Stimulated activated effector memory CD8-positive, alpha-beta T cell treated with anti-CD3 and anti-CD28 coated beads, Interleukin-12 subunit alpha, Interleukin-12 subunit beta, amount 100 ng/mL, for 72 hours (primary cell): ENCODE results near the gene FRMD4A.

Source experiments
- ATAC-seq: fragments of 150-1000 bp; cut with Tn5 transposase; 2 replicates; pipeline ENCODE4 v1.10.0; 2021
- DNase-seq, 2 donors: peaks; one replicate each; pipeline ENCODE4 v3.0.0; 2021 to 2022; ENCODE audit warnings: low spot score in 2 of 2
- H3K27ac Mint-ChIP-seq: one replicate; pipeline ENCODE4 v1.8.0; 2022; ENCODE audit warnings: mild to moderate bottlenecking, mixed read lengths
- H3K36me3 Mint-ChIP-seq: one replicate; pipeline ENCODE4 v1.8.0; 2022; ENCODE audit warnings: mild to moderate bottlenecking, mixed read lengths
- H3K4me1 Mint-ChIP-seq: one replicate; pipeline ENCODE4 v1.8.0; 2022; ENCODE audit warnings: mixed read lengths
- H3K4me3 Mint-ChIP-seq: one replicate; pipeline ENCODE4 v1.8.0; 2022; ENCODE audit warnings: mild to moderate bottlenecking, mixed read lengths
- H3K9me3 Mint-ChIP-seq: one replicate; pipeline ENCODE4 v1.8.0; 2022; ENCODE audit warnings: mixed read lengths

Gene FRMD4A

DNA sequence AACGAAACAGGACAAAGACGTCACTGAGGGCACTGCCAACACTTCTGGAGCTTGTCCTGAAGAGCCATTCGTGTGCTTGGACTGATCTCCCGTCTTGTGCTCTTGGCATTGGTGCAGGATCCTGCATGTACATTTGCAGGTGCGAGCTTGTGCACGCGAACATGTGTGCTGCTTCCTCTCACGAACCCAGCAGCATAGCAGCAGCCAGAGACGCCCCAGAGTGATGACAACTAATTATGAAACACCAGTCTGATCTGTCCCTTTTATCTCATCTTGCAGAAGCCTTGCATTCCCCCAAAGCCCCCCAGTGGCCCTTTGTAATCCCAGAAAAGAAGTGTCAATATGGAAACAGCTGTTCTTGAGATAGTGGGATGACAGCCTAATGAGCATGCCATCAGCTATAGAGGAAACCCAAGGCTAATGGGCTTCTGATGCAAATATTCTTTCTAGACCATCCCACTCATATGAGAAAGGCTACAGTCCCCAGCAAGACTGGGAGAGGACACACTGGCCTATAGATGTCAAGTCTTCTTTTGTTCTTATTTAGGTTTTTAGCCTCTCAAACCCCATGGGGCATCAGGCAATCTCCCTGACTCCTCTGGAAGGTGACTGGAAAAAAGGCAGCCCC is 310.6 kb downstream of the FRMD4A start:
- Mint-ChIP-seq H3K4me3 (no peak overlapping the region), H3K27ac (no peak overlapping the region), H3K9me3 (peaks cover 8% of the 10 kb centered on the region), H3K36me3 (no peaks in the 10 kb centered on the region), H3K4me1 (peaks cover 6% of the 10 kb centered on the region)
- ATAC-seq (no peak), DNase-seq (no peak)

DNA sequence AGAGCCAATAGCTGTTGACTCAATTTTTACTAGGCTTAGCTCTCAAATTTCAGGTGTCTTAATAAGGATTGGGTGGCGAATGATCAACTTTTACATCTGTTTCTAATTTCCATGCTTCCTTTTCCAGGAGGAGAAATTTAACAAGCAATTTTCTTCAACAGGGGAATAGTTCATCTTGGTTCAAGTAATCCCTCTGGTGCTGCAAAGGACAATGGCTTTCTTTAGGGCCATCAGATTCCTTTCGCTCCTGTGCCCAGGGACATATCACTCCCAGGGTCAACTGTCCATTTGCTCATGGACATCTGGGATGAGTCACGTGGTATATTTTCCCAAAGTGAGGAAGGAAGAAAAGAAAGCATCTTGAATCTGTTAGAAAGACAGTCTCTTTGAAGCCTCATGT is 313.3 kb downstream of the FRMD4A start:
- H3K36me3 Mint-ChIP-seq = no peaks in the 10 kb centered on the region
- H3K27ac Mint-ChIP-seq = no peak overlapping the region
- peaks cover 6% of the 10 kb centered on the region for H3K4me1 Mint-ChIP-seq
- peaks cover 8% of the 10 kb centered on the region for H3K9me3 Mint-ChIP-seq
- ATAC-seq = no peak
- DNase-seq = no peak
- no peak overlapping the region for H3K4me3 Mint-ChIP-seq

DNA sequence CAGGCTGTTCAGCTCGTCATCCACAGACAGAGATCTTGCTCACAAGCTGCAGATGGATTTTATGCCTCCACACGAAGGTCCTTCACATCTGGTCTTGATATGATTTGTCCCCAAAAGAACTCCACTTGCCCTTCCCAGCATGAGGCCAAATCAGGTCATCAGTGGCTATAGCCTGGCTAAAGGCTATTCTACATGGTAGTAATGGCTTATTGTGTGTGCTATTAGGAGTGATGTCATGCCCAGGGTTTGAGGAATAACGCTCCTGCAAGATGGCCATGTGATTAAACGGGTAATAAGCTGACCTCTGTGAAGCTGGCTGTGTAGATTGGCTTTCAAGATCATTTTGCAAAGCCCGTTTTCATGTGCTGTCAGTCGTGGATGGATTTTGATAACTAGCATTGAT is 313.8 kb downstream of the FRMD4A start:
- ATAC-seq = no peak
- Mint-ChIP-seq H3K4me1 (peaks cover 6% of the 10 kb centered on the region), H3K36me3 (no peaks in the 10 kb centered on the region), H3K9me3 (peaks cover 8% of the 10 kb centered on the region), H3K27ac (no peak overlapping the region), H3K4me3 (no peak overlapping the region)
- no peak for DNase-seq

DNA sequence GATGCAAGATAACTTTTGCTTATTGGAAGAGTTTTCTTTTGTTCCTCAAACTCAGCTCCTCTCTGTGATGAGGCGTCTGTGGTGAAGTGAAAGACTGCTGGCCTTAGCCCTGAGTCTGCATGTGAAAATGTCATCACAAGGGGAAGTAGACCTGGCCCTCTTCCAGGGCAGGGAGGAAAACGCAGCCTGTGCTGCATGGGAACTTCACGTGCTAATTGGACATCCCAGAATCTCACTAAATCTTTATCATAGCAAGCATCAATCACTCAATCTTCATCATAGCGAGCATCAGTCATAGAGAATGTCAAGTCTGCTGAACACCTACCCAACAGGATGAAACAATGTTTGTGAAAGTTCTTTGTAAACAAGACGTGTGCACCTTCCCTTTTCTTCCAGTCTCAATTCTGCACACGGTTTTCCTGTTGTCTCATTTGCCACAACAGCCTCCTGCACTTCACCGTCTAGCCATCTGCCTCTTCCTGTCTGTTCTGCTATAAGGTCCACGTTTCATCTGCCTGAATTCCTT is 314.6 kb downstream of the FRMD4A start:
- no peak overlapping the region for H3K27ac Mint-ChIP-seq
- H3K36me3 Mint-ChIP-seq = no peaks in the 10 kb centered on the region
- peaks cover 8% of the 10 kb centered on the region for H3K9me3 Mint-ChIP-seq
- ATAC-seq = no peak
- H3K4me3 Mint-ChIP-seq = no peak overlapping the region
- no peak for DNase-seq
- peaks cover 6% of the 10 kb centered on the region for H3K4me1 Mint-ChIP-seq

DNA sequence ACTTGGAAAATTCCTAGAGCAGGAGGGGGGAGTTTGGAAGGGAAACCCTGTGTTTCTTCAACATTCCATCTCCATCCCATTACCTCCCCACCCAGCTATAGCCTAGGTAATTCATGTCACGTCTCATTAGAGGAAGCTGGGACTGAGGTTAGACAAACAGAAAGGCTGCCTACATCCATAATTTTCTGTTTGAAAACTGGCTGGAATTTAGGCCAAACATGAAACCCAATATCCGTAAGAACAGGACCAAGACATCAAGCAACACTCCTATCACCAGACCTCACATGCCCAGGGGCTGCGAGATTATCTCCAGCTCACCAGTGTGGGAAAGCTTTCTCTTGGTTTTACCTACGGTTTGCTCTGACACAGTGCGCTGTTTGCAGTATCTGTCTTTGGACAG is 316.3 kb downstream of the FRMD4A start:
- peaks cover 18% of the 10 kb centered on the region for H3K4me1 Mint-ChIP-seq
- H3K27ac Mint-ChIP-seq = no peak overlapping the region
- peaks cover 8% of the 10 kb centered on the region for H3K9me3 Mint-ChIP-seq
- ATAC-seq = no peak
- no peak for DNase-seq
- no peaks in the 10 kb centered on the region for H3K36me3 Mint-ChIP-seq
- no peak overlapping the region for H3K4me3 Mint-ChIP-seq

DNA sequence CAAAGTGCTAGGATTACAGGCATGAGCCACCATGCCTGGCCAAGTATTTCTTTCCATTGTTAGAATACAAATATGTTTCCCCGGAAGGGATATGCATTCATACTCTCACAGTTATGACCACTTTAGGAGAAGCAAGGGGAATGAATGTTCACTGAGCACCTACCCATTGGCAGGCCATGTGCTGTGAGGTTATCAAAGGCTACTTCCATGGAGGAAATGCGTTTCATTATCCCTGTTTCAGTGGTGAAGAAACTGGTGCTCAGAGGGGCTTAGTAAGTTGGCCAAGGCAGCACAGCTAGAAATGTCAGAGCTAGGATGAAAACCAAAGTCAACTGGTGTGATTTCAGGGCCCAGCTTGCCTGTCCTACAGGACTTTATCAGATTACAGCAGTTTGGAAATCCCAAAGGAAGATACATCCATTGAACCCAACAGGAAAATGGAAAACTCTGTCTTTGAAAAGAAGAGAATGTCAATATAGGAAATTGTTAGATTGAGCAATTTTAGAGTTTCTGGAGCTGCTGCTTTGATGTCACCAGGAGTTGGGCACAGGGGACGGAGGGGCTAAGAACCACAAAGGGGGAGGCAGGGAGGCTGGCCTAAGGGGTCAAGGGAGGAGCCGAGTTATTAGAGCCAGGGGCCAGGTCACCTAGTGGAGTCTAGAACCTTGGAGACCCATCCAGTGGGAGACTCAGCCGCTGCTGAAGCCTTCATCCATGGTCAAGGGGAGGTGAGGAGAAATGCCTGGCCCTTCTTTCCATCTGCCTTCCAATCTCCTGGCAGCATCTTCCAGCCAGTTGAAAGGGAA is 319.8 kb downstream of the FRMD4A start:
- DNase-seq = no peak
- H3K27ac Mint-ChIP-seq = no peak overlapping the region
- no peaks in the 10 kb centered on the region for H3K36me3 Mint-ChIP-seq
- no peaks in the 10 kb centered on the region for H3K9me3 Mint-ChIP-seq
- ATAC-seq = no peak
- H3K4me1 Mint-ChIP-seq = peaks cover 33% of the 10 kb centered on the region
- no peak overlapping the region for H3K4me3 Mint-ChIP-seq

DNA sequence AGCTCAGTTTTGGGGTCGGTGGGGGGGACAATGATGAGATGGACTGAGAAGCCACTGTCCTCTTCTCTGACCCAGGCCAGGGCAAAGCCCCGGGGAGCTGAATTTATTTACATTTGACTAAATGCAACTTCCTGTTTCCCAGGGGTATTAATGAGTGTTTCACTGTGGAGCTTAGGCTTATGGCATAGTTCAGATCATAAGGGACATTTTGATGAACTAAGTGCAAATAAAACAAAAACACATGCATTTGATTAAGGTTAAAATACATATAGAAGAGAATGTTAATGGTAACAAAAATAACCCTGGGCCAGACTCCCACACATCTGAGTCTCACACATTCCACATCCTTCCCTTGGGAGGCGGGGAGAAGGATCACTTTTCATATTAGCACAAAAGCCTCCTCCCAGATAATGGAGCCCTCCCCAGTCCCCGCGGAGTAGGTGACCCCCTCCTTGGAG is 320.6 kb downstream of the FRMD4A start:
- peaks cover 32% of the 10 kb centered on the region for H3K4me1 Mint-ChIP-seq
- H3K36me3 Mint-ChIP-seq = no peaks in the 10 kb centered on the region
- H3K27ac Mint-ChIP-seq = no peak overlapping the region
- H3K9me3 Mint-ChIP-seq = no peaks in the 10 kb centered on the region
- ATAC-seq (no peak), DNase-seq (no peak)
- peak overlapping the region; percentile 70 for H3K4me3 Mint-ChIP-seq

DNA sequence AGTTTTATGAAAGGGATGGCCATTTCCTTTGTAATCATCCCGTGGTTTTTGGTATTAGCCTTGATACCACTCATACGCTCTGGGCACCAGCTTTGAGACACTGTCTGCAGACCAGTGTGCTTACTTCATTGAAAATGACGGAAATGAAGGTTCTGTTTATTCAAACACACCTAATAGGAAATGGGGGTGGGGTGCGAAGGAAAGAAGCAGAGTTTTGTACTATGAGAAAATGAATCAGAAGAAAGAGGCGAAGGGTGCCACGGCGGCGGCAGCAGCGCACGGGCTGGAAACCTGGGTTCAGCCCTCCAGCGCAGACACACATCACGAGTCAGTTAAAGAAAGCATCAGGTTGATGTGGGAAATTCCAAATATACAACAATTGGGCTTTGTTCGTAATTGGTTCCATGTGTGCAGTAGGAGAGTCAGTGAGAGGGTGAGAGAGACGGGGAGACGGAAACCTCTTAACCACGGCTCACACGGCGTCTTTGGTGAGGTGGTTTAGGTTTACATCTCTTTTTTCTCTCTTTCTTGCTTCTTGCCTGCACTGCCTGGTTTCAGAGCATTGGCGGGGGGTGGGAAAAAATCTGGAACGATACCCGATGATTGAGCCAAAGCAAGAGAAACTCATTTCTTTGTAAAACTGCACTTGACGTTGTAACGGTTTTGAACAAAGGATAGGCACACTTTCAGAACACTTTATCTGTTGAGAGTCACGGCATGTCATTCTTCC is 321.2 kb downstream of the FRMD4A start:
- H3K9me3 Mint-ChIP-seq = no peaks in the 10 kb centered on the region
- peak overlapping the region; percentile 70 for H3K4me3 Mint-ChIP-seq
- peaks cover 32% of the 10 kb centered on the region for H3K4me1 Mint-ChIP-seq
- H3K27ac Mint-ChIP-seq = peak overlapping the region; percentile 57
- no peaks in the 10 kb centered on the region for H3K36me3 Mint-ChIP-seq
- ATAC-seq (peak; percentile 78), DNase-seq (peak; percentile 12 to 71)

DNA sequence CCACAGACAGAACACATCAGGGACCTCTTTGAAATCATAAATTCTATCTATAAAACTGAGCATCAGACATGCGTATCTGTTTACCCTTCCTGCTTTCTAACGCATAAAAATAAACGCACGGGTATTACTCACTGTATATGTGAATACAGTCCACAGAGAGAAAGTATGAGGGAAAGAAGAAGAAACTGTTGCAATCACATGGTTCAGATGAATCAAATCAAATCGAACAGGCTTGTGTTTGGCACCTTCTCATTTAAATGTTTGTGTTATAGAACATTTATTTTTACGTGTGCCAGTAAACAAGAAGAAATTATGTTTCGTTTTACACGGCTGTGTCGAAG is 322.0 kb downstream of the FRMD4A start:
- H3K4me1 Mint-ChIP-seq = peaks cover 32% of the 10 kb centered on the region
- H3K27ac Mint-ChIP-seq = no peak overlapping the region
- no peaks in the 10 kb centered on the region for H3K36me3 Mint-ChIP-seq
- peak overlapping the region; percentile 70 for H3K4me3 Mint-ChIP-seq
- ATAC-seq (peak; percentile 43), DNase-seq (no peak)
- H3K9me3 Mint-ChIP-seq = no peaks in the 10 kb centered on the region

DNA sequence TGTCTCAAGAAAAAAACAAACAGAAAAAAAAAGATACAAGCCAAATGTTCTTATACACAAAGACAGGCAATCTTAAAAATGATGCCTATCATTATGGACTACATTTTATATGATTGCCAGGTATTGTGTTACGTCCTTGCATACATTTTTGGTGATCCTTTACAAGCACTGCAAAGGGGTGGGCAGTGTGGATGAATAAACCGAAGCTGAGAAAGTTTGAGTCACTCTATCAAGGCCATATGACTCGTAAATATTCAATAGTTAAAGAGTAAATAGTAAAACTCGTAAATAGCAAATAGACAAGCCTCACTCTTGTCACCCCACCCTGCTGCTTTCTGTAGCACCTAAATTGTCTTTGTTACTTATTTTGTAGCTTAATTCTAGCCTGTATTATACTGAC is 326.2 kb downstream of the FRMD4A start:
- ATAC-seq = no peak
- DNase-seq = no peak
- no peaks in the 10 kb centered on the region for H3K36me3 Mint-ChIP-seq
- H3K4me3 Mint-ChIP-seq = no peak overlapping the region
- H3K27ac Mint-ChIP-seq = no peak overlapping the region
- peaks cover 29% of the 10 kb centered on the region for H3K4me1 Mint-ChIP-seq
- H3K9me3 Mint-ChIP-seq = no peaks in the 10 kb centered on the region

DNA sequence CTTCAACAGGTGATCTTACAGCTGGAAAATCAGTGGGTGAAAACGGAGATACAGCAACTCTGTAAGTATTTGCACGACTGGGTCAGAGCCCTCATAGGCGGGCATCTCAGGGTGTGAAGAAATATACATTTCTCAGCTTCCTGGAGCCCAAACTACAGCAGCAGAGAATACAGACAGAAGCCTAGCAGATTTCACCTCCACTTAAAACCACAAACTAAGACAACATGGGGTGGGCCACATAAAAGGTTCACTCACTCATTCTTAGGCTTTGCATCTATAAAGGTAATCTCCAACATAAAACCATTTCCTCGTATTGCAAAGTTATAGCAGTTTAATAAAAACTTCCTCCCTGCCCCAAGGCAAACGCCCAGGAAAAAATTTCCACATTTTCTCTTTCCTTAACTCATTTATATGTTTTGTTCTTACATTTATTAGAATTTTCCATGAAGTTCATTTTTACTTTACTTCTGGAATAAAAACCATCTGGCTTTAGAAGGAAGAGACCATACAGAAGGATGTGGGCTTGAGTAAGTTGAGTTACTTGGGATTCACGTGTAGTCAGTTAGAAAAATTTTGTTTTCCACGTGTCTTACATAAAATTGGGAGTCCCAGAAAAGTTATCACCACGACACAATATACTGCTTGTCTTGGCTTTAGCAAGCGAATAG is 327.1 kb downstream of the FRMD4A start:
- DNase-seq (no peak), ATAC-seq (no peak)
- H3K27ac Mint-ChIP-seq = no peak overlapping the region
- H3K4me3 Mint-ChIP-seq = no peak overlapping the region
- no peaks in the 10 kb centered on the region for H3K36me3 Mint-ChIP-seq
- H3K4me1 Mint-ChIP-seq = peaks cover 20% of the 10 kb centered on the region
- no peaks in the 10 kb centered on the region for H3K9me3 Mint-ChIP-seq

DNA sequence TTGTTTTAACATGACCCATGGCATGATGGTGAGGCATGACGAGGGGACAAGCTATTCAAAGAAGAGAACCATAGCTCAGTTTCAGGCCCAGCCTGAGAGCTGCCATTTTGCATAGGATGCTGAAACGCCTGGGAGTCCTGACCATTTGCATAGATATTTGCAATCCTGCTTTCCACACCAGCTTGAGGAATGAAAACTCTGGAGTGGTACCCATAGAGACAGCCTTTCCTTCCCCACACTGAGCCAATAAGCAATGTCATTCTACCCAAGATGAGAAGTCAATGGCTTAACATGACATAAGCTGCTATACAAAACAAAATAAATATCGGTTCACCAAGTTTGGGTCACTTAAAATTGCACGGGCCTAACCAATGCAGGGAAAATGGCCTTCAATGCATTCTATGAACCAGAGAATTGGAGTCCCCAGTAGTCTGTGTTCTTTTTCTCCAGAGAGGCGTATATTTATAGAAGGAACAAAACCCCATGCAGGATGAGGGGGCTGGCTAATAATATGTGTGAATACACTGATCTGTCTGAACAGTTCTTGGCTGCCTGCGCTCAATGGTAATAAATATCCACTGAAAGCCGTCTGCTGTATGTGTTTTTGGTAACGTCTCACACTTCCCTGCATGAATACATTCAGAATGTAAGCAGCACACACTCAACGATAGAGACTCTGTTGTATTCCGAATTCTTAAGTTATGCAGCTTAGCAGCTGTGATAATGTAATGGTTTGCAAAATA is 329.3 kb downstream of the FRMD4A start:
- no peak overlapping the region for H3K4me3 Mint-ChIP-seq
- no peak for ATAC-seq
- H3K4me1 Mint-ChIP-seq = peaks cover 8% of the 10 kb centered on the region
- no peaks in the 10 kb centered on the region for H3K9me3 Mint-ChIP-seq
- no peaks in the 10 kb centered on the region for H3K36me3 Mint-ChIP-seq
- no peak overlapping the region for H3K27ac Mint-ChIP-seq
- no peak for DNase-seq

DNA sequence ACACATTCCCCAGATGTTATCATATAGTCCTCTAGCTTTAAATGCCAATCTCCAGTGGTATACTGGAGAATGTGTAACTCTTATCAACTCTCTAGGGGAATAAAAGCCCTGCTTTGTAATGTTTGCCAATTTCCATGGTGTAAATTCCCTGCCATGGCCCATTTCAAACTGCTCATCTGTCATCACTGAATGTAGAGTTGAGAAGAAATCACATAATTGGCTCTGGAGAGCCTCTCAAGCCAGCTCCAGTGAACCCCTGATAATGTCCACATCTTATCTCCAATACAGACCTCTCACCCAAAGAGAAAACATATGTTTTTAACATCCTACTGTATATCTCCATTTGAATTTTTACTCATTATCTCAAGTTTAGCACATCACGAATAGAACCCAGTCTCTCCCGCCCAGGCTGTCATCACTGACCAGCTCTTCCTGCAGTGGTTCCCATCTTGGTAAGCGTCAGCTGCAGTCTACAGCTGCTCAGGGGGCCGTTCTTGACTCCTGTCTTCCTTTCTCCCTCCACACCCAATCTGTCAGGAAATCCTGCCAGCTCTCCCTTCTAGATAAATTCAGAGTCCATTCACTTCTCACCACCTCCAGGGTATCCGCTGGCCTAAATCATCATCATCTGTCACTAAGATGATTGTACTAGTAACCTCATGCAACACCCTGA is 332.4 kb downstream of the FRMD4A start:
- ATAC-seq = no peak
- Mint-ChIP-seq H3K4me3 (no peak overlapping the region), H3K27ac (no peak overlapping the region), H3K9me3 (no peaks in the 10 kb centered on the region), H3K4me1 (peaks cover 7% of the 10 kb centered on the region), H3K36me3 (no peaks in the 10 kb centered on the region)
- DNase-seq = no peak

DNA sequence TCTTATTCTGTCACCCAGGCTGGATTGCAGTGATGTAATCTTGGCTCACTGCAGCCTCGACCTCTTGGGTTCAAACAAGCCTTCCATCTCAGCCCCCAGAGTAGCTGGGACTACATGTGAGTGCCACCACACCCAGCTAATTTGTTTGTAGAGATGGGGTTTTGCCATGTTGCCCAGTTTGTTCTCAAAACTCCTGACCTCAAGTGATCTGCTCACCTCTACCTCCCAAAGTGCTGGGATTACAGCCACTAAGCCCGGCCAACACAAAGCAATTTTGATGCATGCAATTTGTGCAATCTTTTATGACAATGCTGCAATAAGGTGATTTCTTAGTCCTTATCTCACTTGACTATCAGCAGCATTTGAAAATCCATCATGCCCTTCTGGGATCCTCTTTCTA is 333.1 kb downstream of the FRMD4A start:
- ATAC-seq (no peak), DNase-seq (no peak)
- no peak overlapping the region for H3K27ac Mint-ChIP-seq
- H3K36me3 Mint-ChIP-seq = no peaks in the 10 kb centered on the region
- no peak overlapping the region for H3K4me3 Mint-ChIP-seq
- peaks cover under 1% of the 10 kb centered on the region for H3K4me1 Mint-ChIP-seq
- no peaks in the 10 kb centered on the region for H3K9me3 Mint-ChIP-seq
